ENCODE measurements around the gene MSI2.

GRCh38 chr17:57475796-57476195 is 219.5 kb downstream of the MSI2 start:
- TF ChIP-seq ZNF395 (CRISPR knock-in tag; IDR thresholded peaks at IDR 0.05) (no peak), POLR2A (conservative IDR thresholded peaks at IDR 0.05) (no peak), KDM2B (CRISPR knock-in tag; IDR thresholded peaks at IDR 0.05) (no peak), EP300 (IDR thresholded peaks at IDR 0.05; ENCODE audit: low read length) (no peak), JUND (IDR thresholded peaks at IDR 0.05; ENCODE audit: borderline replicate concordance, low read depth, low read length) (no peak), JUND (tag; IDR thresholded peaks at IDR 0.05; ENCODE audit: borderline replicate concordance, low read depth, low read length) (no peak), ZNF668 (CRISPR knock-in tag; IDR thresholded peaks at IDR 0.05) (no peak), ZBTB8A (IDR thresholded peaks at IDR 0.05; ENCODE audit: partially characterized antibody) (no peak), MYNN (IDR thresholded peaks at IDR 0.05) (no peak), MYNN (CRISPR knock-in tag; IDR thresholded peaks at IDR 0.05) (no peak), GTF2A2 (tag; IDR thresholded peaks at IDR 0.05) (no peak), CTCF (IDR thresholded peaks at IDR 0.05 in 2 of 3, conservative IDR thresholded peaks at IDR 0.05 in 1 of 3; ENCODE audit: insufficient read depth in 2 of 3, low read depth in 1 of 3, low read length in 3 of 3) (no peak), EHMT2 (IDR thresholded peaks at IDR 0.05) (no peak), ZBTB43 (CRISPR knock-in tag; IDR thresholded peaks at IDR 0.05) (no peak), ZNF740 (CRISPR knock-in tag; IDR thresholded peaks at IDR 0.05) (no peak), ZNF740 (tag; IDR thresholded peaks at IDR 0.05) (no peak), ZBTB7A (IDR thresholded peaks at IDR 0.05; ENCODE audit: borderline replicate concordance, control insufficient read depth, low read depth, low read length) (no peak)

All from K562 (cell line).